Kidney (tissue), 14 donors: ENCODE measurements around the gene TTLL11. TPM values are rescaled to one million over a fixed set of nuclear protein-coding genes. Genes with fewer than 3 reads are reported as not detected.

Experiments
- DNase-seq, 5 donors: peaks; one replicate each; pipeline ENCODE4 v3.0.0-alpha.2; 2013 to 2020
- FAIRE-seq: peaks from 2 replicates; lab custom pipeline; 2012; peaks lifted over from hg19 to GRCh38; lab: Jason Lieb, UNC
- H3K27ac ChIP-seq, 2 donors: one replicate each; pipeline ENCODE4 v1.7.0; 2013; ENCODE audit warnings: low read depth in 2 of 2, low read length in 2 of 2, inconsistent platforms in 1 of 2
- H3K27me3 ChIP-seq: one replicate; pipeline ENCODE4 v1.7.1; 2013; ENCODE audit warnings: low read length, inconsistent platforms; ENCODE audit not compliant: control insufficient read depth, insufficient read depth
- H3K36me3 ChIP-seq, 3 donors: one replicate each; pipeline versions ENCODE4 v1.7.0 to v1.7.1; 2013; ENCODE audit warnings: low read length in 3 of 3, control low read depth in 1 of 3, inconsistent platforms in 1 of 3; ENCODE audit not compliant: insufficient read depth in 3 of 3, control insufficient read depth in 2 of 3
- H3K4me1 ChIP-seq, 3 donors: one replicate each; pipeline versions ENCODE4 v1.7.0 to v1.7.1; 2013; ENCODE audit warnings: low read length in 3 of 3, inconsistent platforms in 1 of 3, low read depth in 1 of 3; ENCODE audit not compliant: control insufficient read depth in 2 of 3, insufficient read depth in 2 of 3
- H3K4me3 ChIP-seq, 3 donors: one replicate each; pipeline versions ENCODE4 v1.7.0 to v1.8.1; 2013; ENCODE audit warnings: low read length in 3 of 3, control low read depth in 1 of 3, inconsistent platforms in 1 of 3
- H3K9ac ChIP-seq, 3 donors: one replicate each; pipeline versions ENCODE4 v1.7.0 to v1.7.1; 2013; ENCODE audit warnings: low read length in 3 of 3, control low read depth in 1 of 3, inconsistent platforms in 1 of 3
- H3K9me3 ChIP-seq, 3 donors: one replicate each; pipeline versions ENCODE4 v1.7.0 to v1.7.1; 2013; ENCODE audit warnings: low read length in 3 of 3, control low read depth in 1 of 3, inconsistent platforms in 1 of 3; ENCODE audit not compliant: control insufficient read depth in 2 of 3, insufficient read depth in 1 of 3
- intact Hi-C: fragments of 100-400 bp; cut with DNase I; formaldehyde crosslinking; loops from one replicate; pipeline ENCODE4 v1.11.1; 2022
- polyA plus RNA-seq: library from polyadenylated mRNA; stranded (reverse); fragments of 350-450 nt; fragmentation: Illumina TruSeq; extraction: RNeasy Lipid Tissue Mini Kit (QIAGEN cat#74804); gene quantifications from one replicate; pipeline ENCODE4 v1.2.3, GENCODE V29; 2014; ENCODE audit warnings: low read depth, low replicate concordance; ENCODE audit not compliant: insufficient read depth
- total RNA-seq: library from RNA; stranded (reverse); fragmentation: NEBNext Ultra II Directional; extraction: Animal tissue kit (Norgen Biotek cat#: 25700); gene quantifications from one replicate; pipeline ENCODE4 v1.2.1, GENCODE V29; 2021
- TF ChIP-seq, protein P1 (sequence below): IDR thresholded peaks from 3 replicates; pipeline ENCODE4 v1.5.1; 2012; ENCODE audit warnings: mild to moderate bottlenecking, moderate library complexity, borderline replicate concordance; ENCODE audit not compliant: insufficient read depth; ENCODE audit errors: extremely low read depth
- donor health status: control.
- donor health status: control.
- donor health status: control.
- donor health status: control.
- donor health status: control.
- donor health status: DM: yes; HTN: yes; CAD: no.
- donor health status: Normal renal cell carcinoma (clear cell type).

Gene TTLL11
- total and polyA plus RNA-seq, 2 donors from 2014 or later: 2.3 to 10.0 TPM

DNA sequence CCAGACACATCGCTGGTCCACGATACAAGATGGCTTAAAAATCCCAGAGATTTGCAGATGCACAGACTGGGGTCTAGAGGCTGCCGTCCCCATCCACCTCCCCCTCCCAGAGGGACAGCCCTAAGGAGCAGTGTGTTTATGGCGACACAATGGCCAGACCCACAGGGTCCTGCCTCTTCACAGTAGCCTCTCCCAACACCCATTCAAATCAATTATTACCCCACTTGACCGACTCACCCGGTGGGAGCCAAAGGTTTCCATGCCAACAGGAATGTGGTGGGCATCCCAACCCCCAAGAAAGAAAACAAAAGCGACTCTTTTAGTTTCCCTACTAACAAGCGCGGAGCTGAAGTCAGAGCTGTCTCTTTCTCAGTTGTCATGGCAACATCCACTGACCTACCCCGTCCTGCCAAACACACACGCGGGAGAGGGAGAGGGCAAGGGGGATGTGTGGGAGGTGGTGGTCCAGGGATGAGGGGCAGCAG, 209.0 kb downstream of the TTLL11 start:
- Histone ChIP-seq H3K36me3 (no peaks in the 10 kb centered on the region), H3K27ac (no peak overlapping the region), H3K9ac (no peak overlapping the region), H3K4me1 (peaks cover 9 to 25% (median 16%) of the 10 kb centered on the region in 3 donors), H3K9me3 (no peaks in the 10 kb centered on the region), H3K4me3 (no peak overlapping the region), H3K27me3 (no peaks in the 10 kb centered on the region)
- DNase-seq (peak in 4 of 5 donors; percentile 88 to 95 (median 92)), FAIRE-seq (no peak)
- TF ChIP-seq, protein P1, sequence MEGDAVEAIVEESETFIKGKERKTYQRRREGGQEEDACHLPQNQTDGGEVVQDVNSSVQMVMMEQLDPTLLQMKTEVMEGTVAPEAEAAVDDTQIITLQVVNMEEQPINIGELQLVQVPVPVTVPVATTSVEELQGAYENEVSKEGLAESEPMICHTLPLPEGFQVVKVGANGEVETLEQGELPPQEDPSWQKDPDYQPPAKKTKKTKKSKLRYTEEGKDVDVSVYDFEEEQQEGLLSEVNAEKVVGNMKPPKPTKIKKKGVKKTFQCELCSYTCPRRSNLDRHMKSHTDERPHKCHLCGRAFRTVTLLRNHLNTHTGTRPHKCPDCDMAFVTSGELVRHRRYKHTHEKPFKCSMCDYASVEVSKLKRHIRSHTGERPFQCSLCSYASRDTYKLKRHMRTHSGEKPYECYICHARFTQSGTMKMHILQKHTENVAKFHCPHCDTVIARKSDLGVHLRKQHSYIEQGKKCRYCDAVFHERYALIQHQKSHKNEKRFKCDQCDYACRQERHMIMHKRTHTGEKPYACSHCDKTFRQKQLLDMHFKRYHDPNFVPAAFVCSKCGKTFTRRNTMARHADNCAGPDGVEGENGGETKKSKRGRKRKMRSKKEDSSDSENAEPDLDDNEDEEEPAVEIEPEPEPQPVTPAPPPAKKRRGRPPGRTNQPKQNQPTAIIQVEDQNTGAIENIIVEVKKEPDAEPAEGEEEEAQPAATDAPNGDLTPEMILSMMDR: no peak
- intact Hi-C loops: no loop called here

DNA sequence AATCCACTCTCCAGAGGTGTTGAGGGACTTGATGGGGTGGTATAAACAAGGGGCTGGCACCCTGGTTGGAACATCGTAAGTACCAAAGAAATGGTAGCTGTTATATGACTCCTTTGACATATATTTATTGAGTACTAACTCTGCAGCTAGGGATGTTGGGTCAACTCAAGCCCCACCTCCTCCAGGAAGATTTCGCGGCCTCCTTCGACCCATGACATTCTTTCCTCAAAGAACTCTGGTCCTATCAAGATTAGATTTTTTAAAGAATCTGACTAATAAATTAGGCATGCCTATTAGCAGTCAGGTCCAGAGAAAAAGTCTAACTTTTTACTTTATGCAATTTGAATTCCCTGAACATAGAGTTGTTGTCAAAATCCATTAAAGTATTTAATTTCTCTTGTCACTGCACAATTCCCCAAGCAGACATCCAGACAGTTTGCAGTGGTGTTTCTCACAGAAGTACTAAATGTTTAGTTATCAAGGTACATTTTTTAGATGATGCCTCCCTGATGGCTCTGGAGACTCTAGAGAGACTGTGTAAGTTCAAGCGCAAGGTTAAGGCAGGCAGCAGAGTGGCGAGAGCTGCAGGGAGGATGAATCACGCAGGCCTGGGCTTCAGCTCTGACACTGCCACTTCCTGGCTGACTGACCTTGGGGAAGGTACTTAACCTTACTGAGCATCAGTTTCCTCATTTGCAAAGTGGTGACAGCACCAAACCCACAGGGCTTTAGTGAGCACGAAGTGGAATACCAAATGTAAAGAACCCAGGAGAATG, 209.6 kb downstream of the TTLL11 start:
- no peak overlapping the region for H3K27ac ChIP-seq
- no peaks in the 10 kb centered on the region for H3K27me3 ChIP-seq
- no peak for FAIRE-seq
- H3K4me3 ChIP-seq: no peak overlapping the region
- peaks cover 9 to 25% (median 17%) of the 10 kb centered on the region in 3 donors for H3K4me1 ChIP-seq
- TF ChIP-seq, protein P1: no peak
- no peaks in the 10 kb centered on the region for H3K9me3 ChIP-seq
- H3K36me3 ChIP-seq: no peaks in the 10 kb centered on the region
- peak in 1 of 5 donors; percentile 54 for DNase-seq
- intact Hi-C loops: no loop called here
- H3K9ac ChIP-seq: no peak overlapping the region

DNA sequence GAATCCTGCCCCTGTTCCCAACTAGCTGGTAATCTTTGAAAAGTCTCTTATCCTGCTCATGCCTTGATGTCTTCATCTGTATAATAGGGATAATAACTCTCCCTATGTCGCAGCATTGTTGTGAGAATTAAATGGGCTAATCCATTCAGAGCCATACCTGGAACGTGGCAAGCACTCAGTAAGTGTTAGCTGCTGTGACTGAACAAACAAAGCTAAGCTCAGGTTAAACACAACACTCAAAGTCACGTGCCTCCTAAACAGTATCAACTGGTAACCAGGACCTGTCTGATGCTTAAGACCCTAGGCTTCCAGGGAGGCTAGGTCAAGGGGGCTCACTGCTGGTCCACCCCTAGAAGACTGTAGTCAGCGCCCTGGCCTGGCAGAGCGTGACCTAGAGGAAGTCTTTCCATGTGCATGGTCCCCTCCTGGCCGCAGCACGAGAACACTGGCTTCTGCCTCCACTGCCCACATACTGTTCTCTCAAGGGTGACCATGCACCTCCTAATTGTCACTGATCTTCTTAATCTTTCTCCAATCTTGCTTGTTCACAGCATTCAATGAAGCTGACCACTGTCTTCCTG, 211.1 kb downstream of the TTLL11 start:
- Histone ChIP-seq H3K4me3 (no peak overlapping the region), H3K27ac (no peak overlapping the region), H3K9ac (no peak overlapping the region), H3K27me3 (no peaks in the 10 kb centered on the region), H3K4me1 (peaks cover 17 to 33% (median 17%) of the 10 kb centered on the region in 3 donors), H3K9me3 (no peaks in the 10 kb centered on the region), H3K36me3 (no peaks in the 10 kb centered on the region)
- no peak for FAIRE-seq
- DNase-seq: peak in 1 of 5 donors; percentile 36
- TF ChIP-seq, protein P1: no peak
- intact Hi-C loops: no loop called here
